Omental fat pad (tissue), 4 donors: Measurements from ENCODE around the gene NEAT1. TPM values are rescaled to one million over a fixed set of nuclear protein-coding genes. Genes with fewer than 3 reads are reported as not detected.
"Not testable (repeated sequence)": the region's sequence is repeated elsewhere in the genome, so short reads cannot be mapped to it uniquely, and the experiment has no call there.

Source experiments
- ATAC-seq: fragments of 150-250 bp; one replicate; pipeline ENCODE4 v1.9.1; 2016; ENCODE audit warnings: mild to moderate bottlenecking, moderate library complexity; ENCODE audit not compliant: low FRiP score
- DNase-seq: peaks from one replicate; pipeline ENCODE4 v3.0.0-alpha.2; 2019; ENCODE audit warnings: low spot score
- total RNA-seq, 4 donors: library from RNA; depleted of rRNA; stranded (reverse); fragments of >200 nt; gene quantifications; one replicate each; pipeline ENCODE4 v1.1.0, GENCODE V29; 2016
- TF ChIP-seq, protein P1 (sequence below), 3 donors: fragments of 450-650 bp; IDR thresholded peaks; one replicate each; pipeline ENCODE4 v1.5.1; 2016 to 2017; ENCODE audit warnings: antibody characterized with exemption in 3 of 3, mild to moderate bottlenecking in 3 of 3, moderate library complexity in 2 of 3

NEAT1 gene
- total RNA-seq, 4 donors from 2014 or later = 447 to 1,169 (median 678) TPM

DNA sequence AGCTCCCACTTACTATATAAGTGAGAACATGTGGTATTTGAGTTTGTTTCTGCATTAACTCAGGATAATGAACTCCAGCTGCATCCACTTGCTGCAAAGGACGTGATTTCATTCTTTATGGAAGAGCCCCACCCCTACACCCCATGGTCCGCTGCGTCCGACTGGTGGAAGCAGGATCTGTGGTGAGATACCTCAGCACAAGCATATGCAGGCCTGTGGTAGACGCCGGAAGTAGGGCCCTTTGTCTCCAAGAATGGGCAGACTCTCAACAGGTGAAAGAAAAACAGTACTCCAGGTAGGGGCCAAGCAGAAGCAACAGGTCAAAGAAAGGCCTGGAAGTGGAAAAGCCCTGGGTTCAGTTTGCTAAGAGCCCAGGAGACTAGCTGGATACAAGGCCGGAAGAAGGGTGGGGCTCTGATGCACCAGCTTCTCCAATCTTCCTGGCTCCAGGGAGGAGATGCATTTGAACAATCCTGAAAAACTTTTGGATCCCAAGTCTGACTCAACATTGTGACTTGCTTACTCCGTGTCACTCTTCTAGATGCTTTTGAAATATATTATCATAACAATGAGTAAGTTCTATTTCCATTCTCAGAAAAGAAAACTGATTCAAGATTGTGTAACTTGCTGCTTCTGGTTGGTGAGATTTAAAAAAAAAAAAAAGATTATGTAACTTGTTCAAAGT lies 30.4 kb downstream of the NEAT1 start:
- DNase-seq (no peak), ATAC-seq (peak; percentile 46)
- TF ChIP-seq, protein P1, sequence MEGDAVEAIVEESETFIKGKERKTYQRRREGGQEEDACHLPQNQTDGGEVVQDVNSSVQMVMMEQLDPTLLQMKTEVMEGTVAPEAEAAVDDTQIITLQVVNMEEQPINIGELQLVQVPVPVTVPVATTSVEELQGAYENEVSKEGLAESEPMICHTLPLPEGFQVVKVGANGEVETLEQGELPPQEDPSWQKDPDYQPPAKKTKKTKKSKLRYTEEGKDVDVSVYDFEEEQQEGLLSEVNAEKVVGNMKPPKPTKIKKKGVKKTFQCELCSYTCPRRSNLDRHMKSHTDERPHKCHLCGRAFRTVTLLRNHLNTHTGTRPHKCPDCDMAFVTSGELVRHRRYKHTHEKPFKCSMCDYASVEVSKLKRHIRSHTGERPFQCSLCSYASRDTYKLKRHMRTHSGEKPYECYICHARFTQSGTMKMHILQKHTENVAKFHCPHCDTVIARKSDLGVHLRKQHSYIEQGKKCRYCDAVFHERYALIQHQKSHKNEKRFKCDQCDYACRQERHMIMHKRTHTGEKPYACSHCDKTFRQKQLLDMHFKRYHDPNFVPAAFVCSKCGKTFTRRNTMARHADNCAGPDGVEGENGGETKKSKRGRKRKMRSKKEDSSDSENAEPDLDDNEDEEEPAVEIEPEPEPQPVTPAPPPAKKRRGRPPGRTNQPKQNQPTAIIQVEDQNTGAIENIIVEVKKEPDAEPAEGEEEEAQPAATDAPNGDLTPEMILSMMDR (IDR thresholded peaks at IDR 0.05) = no peak

DNA sequence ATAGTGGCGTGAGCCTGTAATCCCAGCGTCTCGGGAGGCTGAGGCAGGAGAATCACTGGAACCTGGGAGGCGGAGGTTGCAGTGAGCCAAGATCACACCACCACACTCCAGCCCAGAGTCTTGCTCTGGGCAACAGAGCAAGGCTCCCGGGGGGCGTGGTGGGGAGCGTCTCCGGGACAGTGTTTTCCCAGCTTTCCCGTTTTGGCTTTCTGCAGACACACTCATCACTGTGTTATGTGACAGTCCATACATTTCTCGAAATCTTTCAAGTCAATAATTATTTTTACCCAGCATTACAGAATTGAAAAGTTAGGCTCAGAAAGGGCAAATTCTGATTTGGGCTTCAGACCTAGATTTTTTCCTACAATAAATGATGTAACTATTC lies 31.7 kb downstream of the NEAT1 start:
- DNase-seq (no peak), ATAC-seq (peak; percentile 24)
- TF ChIP-seq, protein P1 (IDR thresholded peaks at IDR 0.05) = no peak

DNA sequence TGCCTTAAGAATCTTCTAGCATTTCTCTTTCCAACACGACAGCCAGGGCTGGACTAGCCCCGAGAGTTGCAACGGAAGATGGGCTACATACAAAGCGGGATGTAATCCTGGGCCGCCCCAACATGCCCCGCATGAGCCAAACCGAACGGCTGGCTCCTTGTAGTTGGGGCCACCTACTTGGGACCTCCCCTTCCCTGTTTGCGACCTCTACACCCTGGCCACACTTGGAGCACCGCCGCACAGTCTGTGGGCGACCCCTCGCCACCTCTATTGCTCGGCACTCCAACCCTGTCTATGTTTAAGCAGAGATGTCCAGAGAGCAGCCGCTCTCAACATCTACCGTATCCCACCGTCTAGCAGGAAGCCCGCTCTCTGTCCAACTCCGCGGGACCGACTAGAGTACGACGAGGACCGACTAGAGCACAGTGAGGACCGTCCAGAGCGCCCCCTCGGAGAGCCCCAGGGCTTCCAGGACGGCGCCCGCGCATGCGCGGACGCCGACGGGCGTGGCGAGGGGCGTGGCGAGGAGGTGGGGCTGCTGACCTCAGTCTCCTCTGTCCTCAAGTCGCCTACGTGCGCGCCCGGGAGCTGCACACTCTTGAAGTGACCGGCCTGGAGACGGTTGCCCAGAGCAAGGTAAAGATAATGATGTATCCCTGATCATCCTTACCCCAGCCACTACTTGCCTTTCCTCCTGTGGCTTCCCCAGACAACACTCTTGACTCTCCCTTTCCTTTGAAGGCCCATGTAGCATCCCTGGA lies 32.3 kb downstream of the NEAT1 start:
- DNase-seq = no peak
- TF ChIP-seq, protein P1 (IDR thresholded peaks at IDR 0.05) = no peak
- ATAC-seq = peak; percentile 76

DNA sequence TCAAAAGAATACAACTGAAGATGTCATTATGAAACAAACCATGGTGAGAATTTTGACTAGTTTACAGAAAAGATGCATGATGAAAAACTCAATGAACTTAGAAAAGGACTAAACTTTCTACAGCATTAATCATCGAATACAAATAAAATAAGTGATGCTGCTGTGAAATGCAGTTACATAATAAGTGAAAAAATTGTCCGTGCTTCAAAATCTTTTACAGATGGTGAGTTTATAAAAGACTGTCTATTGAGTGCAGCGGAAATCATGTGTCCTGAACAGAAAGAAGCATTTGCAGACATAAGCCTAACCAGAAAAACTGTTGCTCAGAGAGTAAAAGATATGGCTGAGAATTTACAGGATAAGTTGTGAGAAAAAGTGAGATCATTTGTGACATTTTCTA lies 33.8 kb downstream of the NEAT1 start:
- TF ChIP-seq, protein P1 (IDR thresholded peaks at IDR 0.05) = no peak
- ATAC-seq (no peak), DNase-seq (no peak)

DNA sequence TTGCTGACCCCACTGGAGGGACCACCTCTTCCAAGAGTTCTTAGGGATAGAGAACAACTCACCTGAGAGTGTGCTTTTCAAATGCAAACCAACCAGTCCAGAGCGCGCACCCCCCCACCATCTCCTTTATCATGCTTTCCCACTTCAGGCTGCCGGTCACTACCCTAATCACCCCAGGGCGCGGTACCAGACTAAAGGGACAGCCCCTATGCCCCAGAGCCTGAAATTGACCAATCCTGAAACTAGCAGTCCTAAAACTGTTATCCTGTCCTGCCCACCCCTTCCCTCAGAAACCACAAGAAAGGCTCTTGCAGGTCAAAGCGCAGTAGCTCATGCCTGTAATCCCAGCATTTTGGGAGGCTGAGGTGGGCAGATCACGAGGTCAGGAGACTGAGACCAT lies 37.0 kb downstream of the NEAT1 start:
- TF ChIP-seq, protein P1 (IDR thresholded peaks at IDR 0.05) = no peak
- ATAC-seq = no peak
- no peak for DNase-seq

DNA sequence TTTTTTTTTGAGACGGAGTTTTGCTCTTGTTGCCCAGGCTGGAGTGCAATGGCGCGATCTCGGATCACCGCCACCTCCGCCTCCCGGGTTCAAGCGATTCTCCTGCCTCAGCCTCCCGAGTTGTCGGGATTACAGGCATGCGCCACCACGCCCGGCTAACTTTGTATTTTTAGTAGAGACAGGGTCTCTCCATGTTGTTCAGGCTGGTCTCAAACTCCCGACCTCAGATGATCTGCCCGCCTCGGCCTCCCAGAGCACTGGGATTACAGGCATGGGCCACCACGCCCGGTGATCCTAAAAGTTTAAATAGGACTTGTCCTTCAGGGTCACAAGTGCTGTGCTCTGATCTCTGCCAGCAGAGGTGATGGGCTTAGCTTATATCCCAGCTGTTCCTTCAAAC lies 42.9 kb downstream of the NEAT1 start:
- DNase-seq, ATAC-seq: not testable (repeated sequence)

DNA sequence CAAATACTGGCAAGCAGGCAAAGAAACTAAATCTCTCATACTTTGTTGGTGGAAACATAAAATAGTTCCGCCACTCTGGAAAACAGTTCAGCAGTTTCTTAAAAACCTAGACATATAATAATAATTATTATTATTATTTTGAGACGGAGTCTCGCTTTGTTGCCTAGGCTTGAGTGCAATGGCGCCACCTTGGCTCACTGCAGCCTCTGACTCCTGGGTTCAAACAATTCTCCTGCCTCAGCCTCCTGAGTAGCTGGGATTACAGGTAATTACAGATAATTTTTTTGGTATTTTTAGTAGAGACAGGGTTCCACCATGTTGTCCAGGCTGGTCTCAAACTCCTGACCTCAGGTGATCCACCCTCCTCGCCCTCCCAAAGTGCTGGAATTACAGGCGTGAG lies 44.7 kb downstream of the NEAT1 start:
- DNase-seq, ATAC-seq: not testable (repeated sequence)

DNA sequence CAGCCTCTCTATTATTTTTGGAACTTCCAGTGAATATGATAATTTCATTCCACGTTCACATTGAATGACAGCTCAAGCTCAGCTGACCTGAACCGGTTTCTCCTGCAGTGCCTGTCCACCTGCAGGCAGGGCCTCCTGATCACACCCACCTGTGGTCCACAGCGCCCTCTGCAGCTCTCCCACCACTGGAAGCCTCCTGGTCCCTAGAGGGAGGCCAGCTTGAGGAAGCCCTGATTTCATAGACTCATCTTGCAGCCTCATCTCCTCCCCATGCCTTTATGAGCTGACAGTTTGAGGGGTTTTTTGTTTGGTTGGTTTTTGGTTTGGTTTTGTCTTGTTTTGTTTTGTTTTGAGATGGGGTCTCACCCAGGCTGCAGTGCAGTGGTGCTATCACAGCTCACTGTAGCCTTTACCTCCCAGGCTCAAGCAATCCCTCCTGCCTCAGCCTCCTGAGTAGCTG lies 46.3 kb downstream of the NEAT1 start:
- TF ChIP-seq, protein P1 (IDR thresholded peaks at IDR 0.05) = no peak
- no peak for DNase-seq
- ATAC-seq = peak; percentile 27
